OCI-LY1 (cell line): ENCODE results near the gene NUDT14.

Experiments used
- H2AFZ ChIP-seq: fragments of 200-600 bp; sonication (generic), shearing (Covaris generic); 2 replicates; pipeline ENCODE4 v1.6.0; 2014; ENCODE audit warnings: antibody characterized with exemption, mild to moderate bottlenecking, low read length
- H3F3A ChIP-seq: fragments of 200-600 bp; sonication (generic), shearing (Covaris generic); 2 replicates; pipeline ENCODE4 v1.6.0; 2014; ENCODE audit warnings: mild to moderate bottlenecking, antibody characterized with exemption, low read length, moderate library complexity; ENCODE audit not compliant: insufficient read depth
- H3K27ac ChIP-seq: fragments of 200-600 bp; sonication (generic); 2 replicates; pipeline ENCODE4 v1.5.1; 2014; ENCODE audit warnings: low read length, mixed run types, mild to moderate bottlenecking, low read depth; ENCODE audit not compliant: poor library complexity, severe bottlenecking
- H3K27me3 ChIP-seq: fragments of 200-600 bp; sonication (generic); 2 replicates; pipeline ENCODE4 v1.6.0; 2014; ENCODE audit warnings: antibody characterized with exemption, mild to moderate bottlenecking, low read length, moderate library complexity; ENCODE audit not compliant: insufficient read depth
- H3K36me3 ChIP-seq: fragments of 200-600 bp; sonication (generic); 2 replicates; pipeline ENCODE4 v1.6.1; 2014; ENCODE audit warnings: mild to moderate bottlenecking, antibody characterized with exemption, low read length, moderate library complexity, mixed read lengths; ENCODE audit not compliant: insufficient read depth
- H3K4me1 ChIP-seq: fragments of 200-600 bp; sonication (generic); 2 replicates; pipeline ENCODE4 v1.5.1; 2014; ENCODE audit warnings: mild to moderate bottlenecking, low read length, moderate library complexity; ENCODE audit not compliant: insufficient read depth, severe bottlenecking
- H3K4me2 ChIP-seq: fragments of 200-600 bp; sonication (generic), shearing (Covaris generic); 2 replicates; pipeline ENCODE4 v1.6.1; 2014; ENCODE audit warnings: low read length
- H3K4me3 ChIP-seq: fragments of 200-600 bp; sonication (generic); 2 replicates; pipeline ENCODE4 v1.5.1; 2014; ENCODE audit warnings: low read length, low read depth, mild to moderate bottlenecking, mixed read lengths; ENCODE audit not compliant: poor library complexity, severe bottlenecking
- H3K79me2 ChIP-seq: fragments of 200-600 bp; shearing (Covaris generic); 2 replicates; pipeline ENCODE4 v1.6.1; 2016; ENCODE audit warnings: mixed run types, low read length, mixed read lengths; ENCODE audit not compliant: insufficient read depth
- H3K9ac ChIP-seq: fragments of 200-600 bp; sonication (generic), shearing (Covaris generic); 2 replicates; pipeline ENCODE4 v1.6.1; 2014; ENCODE audit warnings: mild to moderate bottlenecking, low read length, mixed read lengths
- H3K9me2 ChIP-seq: fragments of 200-600 bp; sonication (generic), shearing (Covaris generic); 2 replicates; pipeline ENCODE4 v1.6.1; 2014; ENCODE audit warnings: low read depth, mild to moderate bottlenecking, low read length, mixed read lengths
- H3K9me3 ChIP-seq: fragments of 200-600 bp; shearing (Covaris generic); 2 replicates; pipeline ENCODE4 v1.6.1; 2014; ENCODE audit warnings: low read length, mixed read lengths
- H4K20me1 ChIP-seq: fragments of 200-600 bp; sonication (generic), shearing (Covaris generic); 2 replicates; pipeline ENCODE4 v1.6.0; 2016; ENCODE audit warnings: mild to moderate bottlenecking, low read length; ENCODE audit not compliant: insufficient read depth
- CTCF ChIP-seq: fragments of 200-600 bp; sonication (generic), shearing (Covaris generic); IDR thresholded peaks from 2 replicates; pipeline ENCODE4 v1.5.1; 2017; ENCODE audit warnings: mild to moderate bottlenecking, antibody characterized with exemption, low read length, moderate library complexity, mixed read lengths
- EZH2 ChIP-seq: fragments of 200-600 bp; sonication (generic), shearing (Covaris generic); IDR thresholded peaks from 2 replicates; pipeline ENCODE4 v1.8.0; 2017; ENCODE audit warnings: borderline replicate concordance, mixed run types, mild to moderate bottlenecking, antibody characterized with exemption, low read length, moderate library complexity, mixed read lengths

NUDT14 gene

GRCh38 chr14:105220699-105221597, 39.8 kb upstream of the NUDT14 start:
- Histone ChIP-seq H3K27me3 (no peaks in the 10 kb centered on the region), H3K36me3 (no peaks in the 10 kb centered on the region; the same call in 1 of the 2 replicates), H3K79me2 (no peaks in the 10 kb centered on the region), H3K4me1 (peaks cover 11% of the 10 kb centered on the region), H3K9me3 (no peaks in the 10 kb centered on the region), H3K9me2 (no peaks in the 10 kb centered on the region), H3F3A (no peaks in the 10 kb centered on the region), H3K27ac (no peak overlapping the region), H3K4me3 (no peak overlapping the region), H3K9ac (no peak overlapping the region), H4K20me1 (no peaks in the 10 kb centered on the region), H2AFZ (no peak overlapping the region), H3K4me2 (no peak overlapping the region)
- TF ChIP-seq CTCF (no peak), EZH2 (no peak)

- Histone ChIP-seq H3K79me2 (no peaks in the 10 kb centered on the region), H3K9me2 (no peaks in the 10 kb centered on the region), H3K9ac (no peak overlapping the region), H3F3A (no peaks in the 10 kb centered on the region), H3K36me3 (no peaks in the 10 kb centered on the region; the same call in 1 of the 2 replicates), H3K9me3 (no peaks in the 10 kb centered on the region), H3K27me3 (no peaks in the 10 kb centered on the region), H4K20me1 (no peaks in the 10 kb centered on the region), H3K4me2 (no peak overlapping the region), H3K4me3 (no peak overlapping the region), H2AFZ (no peak overlapping the region), H3K4me1 (peaks cover 11% of the 10 kb centered on the region), H3K27ac (no peak overlapping the region)
- no peak for TF ChIP-seq EZH2
- no peak for TF ChIP-seq CTCF
These were observed 38.6 kb upstream of the NUDT14 start for GRCh38 chr14:105219753-105220152.

GRCh38 chr14:105219043-105219612, 38.0 kb upstream of the NUDT14 start:
- Histone ChIP-seq H2AFZ (no peak overlapping the region), H3K36me3 (no peaks in the 10 kb centered on the region; the same call in 1 of the 2 replicates), H3K9me2 (no peaks in the 10 kb centered on the region), H3F3A (no peaks in the 10 kb centered on the region), H3K4me2 (no peak overlapping the region), H3K27ac (no peak overlapping the region), H3K9me3 (no peaks in the 10 kb centered on the region), H3K9ac (no peak overlapping the region), H3K27me3 (no peaks in the 10 kb centered on the region), H4K20me1 (no peaks in the 10 kb centered on the region), H3K4me1 (peaks cover 11% of the 10 kb centered on the region), H3K79me2 (no peaks in the 10 kb centered on the region), H3K4me3 (no peak overlapping the region)
- TF ChIP-seq CTCF = no peak
- no peak for TF ChIP-seq EZH2
